Measurements from ENCODE around the gene LNPEP.
A peak's percentile ranks its signal among the peaks of the same experiment; 100 is the strongest.

LNPEP gene

DNA sequence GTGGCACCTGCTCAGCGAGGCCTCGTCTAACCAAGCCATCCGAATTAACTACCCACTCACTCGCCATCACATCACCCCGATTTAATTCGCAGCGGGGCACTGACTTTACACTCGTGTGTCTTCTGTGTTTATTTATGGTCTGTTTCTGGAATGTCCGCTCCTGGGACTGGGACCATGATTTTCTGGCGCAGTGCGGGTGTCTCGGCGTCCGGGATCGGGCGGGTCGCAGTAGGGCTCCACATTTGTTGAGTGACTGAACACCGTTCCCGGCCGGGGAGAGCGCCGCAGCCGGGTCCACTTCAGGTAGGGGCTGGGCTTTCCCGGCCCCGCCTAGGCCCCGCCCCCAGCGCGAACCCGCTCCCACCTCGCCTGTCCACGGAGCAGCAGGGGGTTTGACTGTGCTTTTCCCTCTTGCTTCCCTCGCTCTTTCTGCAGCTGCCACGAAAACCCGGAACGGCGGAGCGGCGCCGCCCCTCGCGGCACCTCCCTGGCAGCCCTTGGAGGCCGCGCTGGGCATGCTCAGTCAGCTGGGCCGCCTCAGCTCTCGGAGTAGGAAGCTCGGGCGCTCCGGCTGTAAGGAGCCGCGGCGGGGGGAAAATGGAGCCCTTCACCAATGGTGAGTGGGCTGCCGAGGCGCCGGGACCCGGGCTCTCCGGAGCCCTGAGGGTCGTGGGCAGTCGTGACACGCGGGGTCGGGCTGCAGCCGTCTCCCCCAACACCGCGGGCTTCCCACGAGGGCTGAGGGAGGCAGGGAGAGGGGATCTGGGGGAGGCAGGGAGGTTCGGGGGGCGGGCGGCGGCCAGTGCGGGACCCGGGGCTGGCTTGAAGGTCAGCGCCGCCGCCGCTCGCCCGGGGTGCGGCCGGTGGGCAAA is at the start of gene LNPEP:
Gene LNPEP, plus strand, starts transcription at position 522 of the 872 bp plus-strand sequence. Its CDS starts 76 bp downstream, at position 598.
- TF ChIP-seq Cebpa-rat (IDR thresholded peaks at IDR 0.05) = no peak
- H3K4me3 ChIP-seq = peak within 1 kb of the TSS; percentile 82

GRCh38 chr5:96893342-96893741 is 42.5 kb upstream of the LNPEP start:
- H3K27me3 ChIP-seq = no peaks in the 10 kb centered on the region
- H3K4me2 ChIP-seq = no peak overlapping the region
- H3K27ac ChIP-seq = no peak overlapping the region

More for the DNA sequence above, at the start of gene LNPEP:
- Histone ChIP-seq H3K9me3 (no peaks in the 10 kb centered on the region), H3K9ac (peak within 1 kb of the TSS; percentile 89), H3K4me1 (peaks cover 47% of the 10 kb centered on the region), H4K20me1 (peaks cover 23% of the 10 kb centered on the region; the same call in 1 of the 2 replicates), H3K27ac (peak within 1 kb of the TSS; percentile 97), H3K27me3 (no peaks in the 10 kb centered on the region), H3K36me3 (no peaks in the 10 kb centered on the region), H3K4me2 (peak within 1 kb of the TSS; percentile 88)

GRCh38 chr5:96896276-96896675 is 39.6 kb upstream of the LNPEP start:
- H3K4me2 ChIP-seq = peak overlapping the region; percentile 53
- H3K9me3 ChIP-seq = no peaks in the 10 kb centered on the region
- H4K20me1 ChIP-seq = no peaks in the 10 kb centered on the region
- 0 out of 2 replicates have a peak overlapping the region, but pooled peaks have one; percentile 8 for H3K27ac ChIP-seq
- no peak for TF ChIP-seq Cebpa-rat (IDR thresholded peaks at IDR 0.05)
- H3K27me3 ChIP-seq = no peaks in the 10 kb centered on the region
- no peak overlapping the region for H3K9ac ChIP-seq
- H3K36me3 ChIP-seq = peaks cover 70% of the 10 kb centered on the region
- no peak overlapping the region for H3K4me3 ChIP-seq
- H3K4me1 ChIP-seq = peaks cover 17% of the 10 kb centered on the region

More at GRCh38 chr5:96893342-96893741, 42.5 kb upstream of the LNPEP start:
- no peak overlapping the region for H3K9ac ChIP-seq
- no peak overlapping the region for H3K4me3 ChIP-seq
- peaks cover 17% of the 10 kb centered on the region for H3K4me1 ChIP-seq
- no peaks in the 10 kb centered on the region for H4K20me1 ChIP-seq
- no peaks in the 10 kb centered on the region for H3K9me3 ChIP-seq
- H3K36me3 ChIP-seq = peaks cover 66% of the 10 kb centered on the region
- no peak for TF ChIP-seq Cebpa-rat (IDR thresholded peaks at IDR 0.05)

DNA sequence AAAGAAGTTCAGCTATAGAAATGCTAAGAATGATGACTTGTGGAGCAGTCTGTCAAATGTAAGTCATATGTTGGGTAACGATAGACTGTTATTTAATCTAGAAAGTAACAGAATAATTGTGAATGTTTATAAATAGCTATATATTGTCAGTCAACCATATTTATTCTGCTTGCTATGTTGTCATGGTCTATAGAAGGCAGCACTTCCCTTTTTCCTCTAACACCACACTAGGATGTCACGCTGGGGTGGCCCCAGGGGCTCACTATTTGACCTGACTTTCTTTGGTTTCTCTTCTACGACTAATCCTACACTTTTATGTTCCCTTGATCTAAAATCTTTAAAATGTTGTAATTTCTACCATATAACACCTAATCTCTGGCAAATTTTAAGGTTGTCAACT is 39.1 kb upstream of the LNPEP start:
- Histone ChIP-seq H3K4me1 (peaks cover 17% of the 10 kb centered on the region), H3K4me2 (peak overlapping the region; percentile 53), H3K9me3 (no peaks in the 10 kb centered on the region), H3K4me3 (no peak overlapping the region), H3K27me3 (no peaks in the 10 kb centered on the region), H3K27ac (0 out of 2 replicates have a peak overlapping the region, but pooled peaks have one; percentile 8), H4K20me1 (no peaks in the 10 kb centered on the region), H3K9ac (no peak overlapping the region), H3K36me3 (peaks cover 75% of the 10 kb centered on the region)
- no peak for TF ChIP-seq Cebpa-rat (IDR thresholded peaks at IDR 0.05)

DNA sequence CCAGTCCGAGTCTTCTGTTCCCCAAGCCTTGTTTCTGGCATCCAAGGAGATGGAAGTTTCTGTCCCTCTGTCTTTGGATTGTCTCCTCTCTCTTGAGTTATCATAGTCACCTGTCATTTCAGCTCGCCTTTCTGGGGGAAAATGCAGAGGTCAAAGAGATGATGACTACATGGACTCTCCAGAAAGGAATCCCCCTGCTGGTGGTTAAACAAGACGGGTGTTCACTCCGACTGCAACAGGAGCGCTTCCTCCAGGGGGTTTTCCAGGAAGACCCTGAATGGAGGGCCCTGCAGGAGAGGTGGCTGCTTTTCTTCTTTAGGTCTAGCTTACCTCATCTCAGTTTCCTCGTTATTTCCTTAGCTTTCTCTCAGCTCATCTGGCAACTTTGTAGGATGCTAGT is 34.5 kb upstream of the LNPEP start:
- H3K27me3 ChIP-seq = no peaks in the 10 kb centered on the region
- no peaks in the 10 kb centered on the region for H3K9me3 ChIP-seq
- no peaks in the 10 kb centered on the region for H4K20me1 ChIP-seq
- no peak overlapping the region for H3K9ac ChIP-seq
- no peak overlapping the region for H3K4me3 ChIP-seq
- H3K4me1 ChIP-seq = peaks cover 10% of the 10 kb centered on the region
- H3K27ac ChIP-seq = no peak overlapping the region
- H3K4me2 ChIP-seq = no peak overlapping the region
- H3K36me3 ChIP-seq = peaks cover 77% of the 10 kb centered on the region
- no peak for TF ChIP-seq Cebpa-rat (IDR thresholded peaks at IDR 0.05)

DNA sequence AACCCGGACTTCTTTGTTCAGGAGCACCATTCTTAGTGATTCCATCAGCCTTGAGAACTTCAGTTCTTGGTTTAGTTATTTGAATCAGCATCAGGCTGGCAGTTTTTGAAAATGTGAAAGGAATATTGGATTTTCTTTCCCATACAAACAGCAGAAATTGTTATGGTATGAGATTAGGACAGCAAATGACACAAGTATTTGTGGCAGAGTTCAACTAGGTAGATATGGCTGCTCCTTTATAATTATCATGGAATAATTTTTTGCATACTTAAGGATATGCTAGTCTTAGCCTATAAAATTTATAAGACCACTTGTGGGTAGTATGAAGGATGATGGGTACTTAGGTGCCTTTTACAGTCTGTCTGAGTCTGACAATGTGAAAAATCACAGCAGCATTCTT is 34.0 kb upstream of the LNPEP start:
- H3K27ac ChIP-seq = no peak overlapping the region
- H3K9ac ChIP-seq = no peak overlapping the region
- H3K27me3 ChIP-seq = no peaks in the 10 kb centered on the region
- no peaks in the 10 kb centered on the region for H3K9me3 ChIP-seq
- peaks cover 81% of the 10 kb centered on the region for H3K36me3 ChIP-seq
- no peak overlapping the region for H3K4me2 ChIP-seq
- no peaks in the 10 kb centered on the region for H4K20me1 ChIP-seq
- TF ChIP-seq Cebpa-rat (IDR thresholded peaks at IDR 0.05) = no peak
- peaks cover 5% of the 10 kb centered on the region for H3K4me1 ChIP-seq
- H3K4me3 ChIP-seq = no peak overlapping the region

- Histone ChIP-seq H3K36me3 (peaks cover 78% of the 10 kb centered on the region), H3K9ac (no peak overlapping the region), H3K4me2 (no peak overlapping the region), H3K27ac (no peak overlapping the region), H3K4me3 (no peak overlapping the region), H3K27me3 (no peaks in the 10 kb centered on the region), H3K4me1 (no peaks in the 10 kb centered on the region), H4K20me1 (no peaks in the 10 kb centered on the region), H3K9me3 (no peaks in the 10 kb centered on the region)
- TF ChIP-seq Cebpa-rat (IDR thresholded peaks at IDR 0.05) = no peak
Observed at GRCh38 chr5:96902876-96903275, 33.0 kb upstream of the LNPEP start.

- Histone ChIP-seq H3K36me3 (peaks cover 79% of the 10 kb centered on the region), H3K4me1 (no peaks in the 10 kb centered on the region), H3K27me3 (no peaks in the 10 kb centered on the region), H3K9ac (no peak overlapping the region), H3K27ac (no peak overlapping the region), H3K4me3 (no peak overlapping the region), H4K20me1 (no peaks in the 10 kb centered on the region), H3K4me2 (no peak overlapping the region), H3K9me3 (no peaks in the 10 kb centered on the region)
- no peak for TF ChIP-seq Cebpa-rat (IDR thresholded peaks at IDR 0.05)
Observed at GRCh38 chr5:96903300-96903699, 32.6 kb upstream of the LNPEP start.

DNA sequence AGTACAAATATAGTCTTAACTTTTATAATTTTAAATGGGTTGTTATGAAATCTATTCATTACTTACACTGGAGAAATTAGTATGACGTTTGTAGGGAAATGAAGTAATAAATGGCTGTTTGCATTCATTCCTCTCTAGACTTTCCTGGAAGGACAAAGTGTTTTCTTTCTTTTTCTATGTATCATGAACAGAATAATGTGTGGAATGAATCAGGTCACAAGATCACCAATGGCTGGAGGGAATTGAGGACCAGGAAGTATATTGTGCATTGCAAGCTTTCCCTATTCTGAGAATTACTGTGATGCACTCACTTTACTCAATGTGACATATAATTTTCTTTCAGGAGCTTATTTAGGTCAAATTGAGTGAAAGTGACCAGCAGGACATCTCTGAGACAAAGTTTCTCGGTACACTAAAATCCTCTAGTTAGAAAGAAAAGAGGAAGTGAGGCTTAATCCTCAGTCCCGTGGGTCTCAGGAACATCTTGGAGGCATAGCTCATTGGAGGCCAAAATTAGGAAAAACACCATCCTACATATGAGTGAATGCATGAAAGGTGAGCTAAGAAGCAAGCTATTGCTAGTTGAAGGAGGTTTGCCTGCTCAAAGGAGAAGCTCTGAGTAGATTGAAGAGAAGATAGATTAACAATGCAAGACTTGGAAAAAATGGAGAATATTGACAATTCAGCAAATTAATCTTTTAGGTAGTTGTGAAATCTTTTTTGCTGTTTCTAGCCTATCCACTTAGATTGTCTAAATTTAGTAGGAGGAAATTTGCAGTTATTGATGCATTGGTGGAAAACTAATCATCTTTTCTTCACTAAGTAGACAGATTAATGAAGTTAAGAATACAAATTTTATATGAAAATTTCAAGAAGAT is 31.6 kb upstream of the LNPEP start:
- H4K20me1 ChIP-seq = no peaks in the 10 kb centered on the region
- H3K9ac ChIP-seq = no peak overlapping the region
- H3K27me3 ChIP-seq = no peaks in the 10 kb centered on the region
- no peaks in the 10 kb centered on the region for H3K9me3 ChIP-seq
- no peak overlapping the region for H3K27ac ChIP-seq
- no peaks in the 10 kb centered on the region for H3K4me1 ChIP-seq
- no peak for TF ChIP-seq Cebpa-rat (IDR thresholded peaks at IDR 0.05)
- H3K36me3 ChIP-seq = peaks cover 81% of the 10 kb centered on the region
- H3K4me3 ChIP-seq = no peak overlapping the region
- no peak overlapping the region for H3K4me2 ChIP-seq

All from BLaER1 (cell line).